Epidermal melanocyte (primary cell): ENCODE data around the gene IL17C.

ENCODE experiments used
- DNase-seq: peaks from one replicate; pipeline ENCODE4 v3.0.0; 2011; ENCODE audit warnings: low spot score; ENCODE audit not compliant: insufficient read length

IL17C gene

DNA sequence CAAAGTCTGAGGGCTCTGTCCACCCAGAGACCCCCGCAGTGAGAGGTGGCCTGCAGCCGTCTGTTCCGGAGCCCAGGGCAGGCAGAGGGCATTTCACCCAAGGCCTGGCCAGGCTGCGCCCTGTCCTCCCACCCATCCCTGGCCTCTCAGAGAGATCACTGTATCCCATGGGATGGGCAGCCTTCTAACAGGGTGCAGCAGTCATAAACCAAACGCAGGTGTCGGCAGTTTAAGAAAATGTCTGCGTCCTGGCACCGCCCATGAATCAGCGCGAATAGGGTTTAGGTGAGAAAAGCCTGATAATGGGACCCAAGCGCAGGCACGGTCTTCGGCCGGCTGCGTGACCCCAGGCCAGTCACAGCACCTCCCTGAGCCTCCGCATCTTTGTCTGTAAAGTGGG lies 7.1 kb downstream of the IL17C start:
- no peak for DNase-seq

DNA sequence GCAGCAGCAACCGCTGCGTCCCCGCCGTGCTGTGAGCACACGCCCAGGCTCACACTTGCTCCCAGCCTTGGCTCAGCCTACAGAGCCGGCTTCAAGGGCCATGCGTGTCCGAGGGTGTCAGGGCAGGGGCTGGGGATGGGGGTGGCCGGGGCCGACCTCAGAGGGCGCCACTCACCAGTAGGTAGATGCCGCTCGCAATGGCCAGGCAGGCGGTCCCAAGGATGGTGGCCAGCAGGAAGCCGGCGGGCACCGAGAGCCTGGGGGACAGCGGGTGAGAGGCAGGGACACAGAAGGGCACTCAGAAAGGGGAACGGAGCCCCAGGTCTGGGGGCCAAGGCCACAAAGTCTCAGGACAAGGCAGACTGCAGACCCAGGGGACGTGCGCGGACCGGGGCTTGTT lies 7.6 kb downstream of the IL17C start:
- no peak for DNase-seq

DNA sequence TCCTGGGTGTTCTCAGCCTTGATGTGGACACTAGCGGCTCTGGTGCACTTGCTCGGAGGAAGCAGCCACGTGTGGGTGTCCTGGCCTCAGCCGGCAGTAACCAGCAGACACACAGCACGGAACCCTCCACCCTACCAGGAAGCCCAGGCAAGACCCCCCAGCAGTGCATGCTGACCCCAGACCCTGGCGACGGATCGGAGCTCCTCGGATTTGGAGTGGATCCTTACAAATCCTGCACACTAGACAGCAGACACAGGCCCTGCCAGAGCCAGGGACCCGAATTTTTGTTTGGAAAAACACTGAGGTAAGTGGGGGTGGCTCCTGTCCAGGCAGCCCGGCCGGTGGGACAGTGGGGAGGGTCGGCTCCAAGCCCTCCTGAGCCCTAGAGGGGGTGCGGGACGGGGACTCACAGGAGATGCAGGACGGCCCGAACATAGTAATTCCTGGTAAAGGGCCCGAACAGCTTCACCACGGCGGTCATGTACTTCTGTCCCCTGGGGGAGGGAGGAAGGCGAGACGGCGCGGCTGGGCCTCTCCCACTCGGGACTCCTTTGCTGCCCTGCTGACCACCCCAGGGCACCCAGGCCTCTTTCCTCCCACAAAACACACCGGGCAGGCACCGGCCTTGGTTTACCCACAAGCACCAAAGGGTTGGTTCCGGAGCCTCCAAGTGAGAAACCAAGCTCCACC lies 8.1 kb downstream of the IL17C start:
- DNase-seq = no peak

DNA sequence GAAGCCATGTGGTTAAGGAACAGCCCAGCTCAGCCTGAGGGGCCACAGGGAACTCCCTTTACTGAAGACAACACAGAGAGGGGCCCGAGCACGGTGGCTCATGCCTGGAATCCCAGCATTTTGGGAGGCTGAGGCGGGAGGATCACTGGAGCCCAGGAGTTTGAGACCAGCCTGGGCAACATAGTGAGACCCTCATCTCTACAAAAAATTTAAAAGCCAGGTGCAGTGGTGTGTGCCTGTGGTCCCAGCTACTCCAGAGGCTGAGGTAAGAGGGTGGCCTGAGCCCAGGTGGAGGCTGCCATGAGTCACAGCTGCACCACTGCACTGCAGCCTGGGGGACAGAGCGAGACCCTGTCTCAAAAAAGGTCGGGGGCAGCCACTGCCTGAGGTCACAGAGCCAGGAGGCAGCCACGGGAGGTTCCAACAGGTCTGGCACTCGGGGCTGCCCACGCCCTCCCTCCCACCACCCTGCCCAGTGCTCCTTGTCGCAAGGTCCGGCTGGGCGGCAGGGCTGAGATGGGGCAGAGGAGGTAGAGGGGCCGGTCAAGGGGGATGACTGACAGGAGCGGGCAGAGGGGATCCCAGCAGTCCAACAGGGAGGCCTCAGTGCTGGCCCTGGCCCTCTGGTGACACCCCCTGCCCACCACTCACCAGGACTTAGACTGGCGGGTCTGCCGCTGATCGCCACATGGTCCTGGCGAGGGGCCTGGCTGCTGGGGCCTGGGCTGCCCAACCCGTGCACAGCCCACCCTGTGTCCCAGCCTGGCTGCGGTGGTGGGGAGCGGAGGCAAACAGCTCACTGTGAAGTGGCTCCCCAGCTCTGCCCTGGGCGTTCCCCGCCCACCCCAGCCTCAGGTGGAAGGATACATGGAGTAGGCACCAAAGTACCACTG lies 9.1 kb downstream of the IL17C start:
- peak; percentile 16 for DNase-seq

DNA sequence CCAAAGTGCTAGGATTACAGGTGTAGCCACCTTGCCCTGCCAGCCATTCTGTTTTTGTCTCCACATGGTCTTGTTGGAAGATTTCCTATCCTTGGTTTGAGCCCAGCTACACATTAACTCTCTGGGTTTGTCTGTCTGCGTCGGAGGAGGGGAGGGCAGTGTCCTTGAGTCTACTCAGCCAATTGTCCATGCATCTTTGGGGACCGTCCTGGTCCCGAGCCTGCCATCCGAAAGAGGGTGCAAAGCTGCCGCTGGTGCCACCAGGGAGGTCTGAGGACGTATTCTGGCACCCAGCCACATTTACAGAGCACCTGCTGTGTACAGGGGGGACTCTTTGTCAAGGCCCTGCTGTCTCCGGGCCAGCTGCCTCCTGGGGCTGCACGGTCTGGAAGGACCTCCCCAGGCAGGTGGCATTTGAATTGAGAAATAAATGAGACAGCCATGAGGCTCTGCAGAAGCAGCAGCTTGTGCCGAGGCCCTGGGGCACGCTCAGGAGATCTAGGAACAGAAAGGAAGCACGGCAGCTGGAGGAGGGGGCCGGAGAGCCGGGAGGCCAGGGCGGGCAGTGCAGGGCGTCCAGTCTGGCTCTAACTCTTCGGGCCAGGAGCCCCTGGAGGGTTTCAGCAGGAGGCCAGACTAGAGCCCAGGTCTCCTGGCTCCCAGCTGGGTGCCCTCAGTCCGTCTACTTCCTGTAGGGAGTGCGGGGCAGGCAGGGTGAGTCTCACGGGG lies 11.0 kb downstream of the IL17C start:
- DNase-seq = peak; percentile 13

DNA sequence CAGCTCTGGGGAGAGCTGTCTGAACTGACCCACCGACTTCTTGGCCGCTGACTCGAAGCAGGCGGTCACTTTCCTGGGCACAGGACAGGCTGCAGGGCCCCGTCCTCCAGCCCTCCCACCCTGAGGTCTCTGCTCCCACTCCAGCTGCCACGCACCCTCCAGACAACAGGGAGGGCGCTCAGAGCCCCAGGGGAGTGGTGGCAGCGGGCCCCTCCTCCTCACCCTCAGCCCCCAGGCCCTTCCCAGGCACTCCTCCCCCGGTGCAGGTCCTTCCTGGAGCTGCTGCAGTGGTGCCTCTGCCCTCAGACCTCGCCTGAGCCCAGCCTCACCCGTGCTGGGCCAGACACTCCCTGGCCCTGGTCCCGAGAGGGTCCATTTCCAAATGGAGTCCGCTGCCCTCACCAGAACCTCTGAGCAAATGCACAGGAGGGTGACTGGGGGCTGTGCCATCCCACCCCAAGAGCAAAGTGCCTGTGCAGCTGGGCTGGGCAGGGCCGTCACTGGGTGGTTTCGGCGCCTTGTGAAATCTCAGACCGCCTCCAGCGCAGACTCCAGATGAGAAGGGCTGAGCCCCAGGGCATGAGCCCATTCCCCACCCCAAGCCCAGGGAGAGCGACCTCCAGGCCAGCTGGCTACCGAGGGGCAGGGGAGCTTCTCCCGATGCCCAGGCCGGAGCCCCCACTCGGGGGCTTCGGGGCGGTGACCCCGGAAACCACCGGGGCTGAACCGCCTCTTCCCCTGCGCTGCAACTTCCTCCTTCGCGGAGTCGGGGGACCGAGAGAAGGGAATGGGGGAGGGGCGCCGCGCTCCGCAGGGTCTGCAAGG lies 11.8 kb downstream of the IL17C start:
- no peak for DNase-seq

DNA sequence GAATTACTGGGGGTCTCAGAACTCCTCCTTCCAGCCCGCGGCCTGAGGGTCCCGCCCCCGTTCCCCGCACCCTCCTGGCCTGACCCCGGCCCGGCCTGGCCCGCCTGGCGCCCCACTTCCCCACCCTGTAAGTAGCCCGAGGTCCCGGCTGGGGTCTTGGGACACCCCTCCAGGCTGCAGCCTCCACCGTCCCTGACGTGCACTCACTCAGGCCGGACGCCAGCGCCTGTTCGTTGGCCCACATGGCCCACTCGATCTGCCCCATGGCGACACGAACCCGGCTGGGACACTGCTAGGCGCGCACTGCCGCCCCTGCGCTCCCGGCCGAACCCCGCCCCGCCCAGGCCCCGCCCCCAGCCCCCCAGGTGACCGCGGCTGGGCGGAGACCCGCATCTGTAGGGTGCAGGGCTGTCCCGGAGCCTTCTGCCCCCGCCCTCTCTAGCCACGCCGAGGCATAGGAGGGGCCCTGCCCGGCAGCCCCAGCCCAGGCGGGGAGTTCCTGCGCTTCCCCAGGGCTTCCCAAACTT lies 12.4 kb downstream of the IL17C start, which contains the start of gene CYBA:
TSS of gene CYBA (minus strand) at position 305 of the 527 bp plus-strand sequence. CDS start at position 265, 40 bp downstream.
- peak; percentile 88 for DNase-seq

DNA sequence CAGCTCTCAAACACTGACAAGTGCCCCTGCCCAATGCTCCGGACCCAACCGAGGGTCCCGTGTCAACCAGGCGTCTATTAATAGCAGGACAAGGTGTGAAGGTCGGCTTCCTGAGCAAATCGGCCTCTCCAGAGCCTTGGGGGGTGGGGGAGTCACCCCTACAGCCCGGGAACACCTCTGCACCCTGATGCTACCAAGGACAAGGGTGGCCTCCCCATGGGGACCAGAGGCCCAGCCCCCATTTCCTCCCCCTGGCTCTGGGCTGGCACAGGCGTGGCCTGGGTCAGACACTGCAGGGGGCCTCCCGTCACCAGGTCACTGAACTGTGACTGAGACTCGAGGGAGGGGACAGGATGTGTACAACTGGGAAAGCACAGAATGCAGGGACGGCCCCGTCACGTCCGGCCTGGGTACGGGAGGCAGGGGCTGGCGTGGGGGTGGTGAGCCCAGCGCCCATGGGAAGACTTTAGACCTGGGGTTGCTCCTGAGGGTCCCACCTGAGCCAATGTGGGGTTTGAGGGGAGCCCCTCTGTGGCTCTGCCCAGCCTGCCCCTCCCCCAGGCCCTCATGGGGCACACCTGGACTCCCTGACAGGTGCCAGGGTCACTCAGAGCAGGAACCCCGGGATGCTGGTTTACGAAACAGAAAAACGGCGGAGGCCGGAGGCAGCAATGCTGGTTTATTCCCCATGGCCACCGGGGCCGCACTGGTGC lies 13.1 kb downstream of the IL17C start:
- no peak for DNase-seq

DNA sequence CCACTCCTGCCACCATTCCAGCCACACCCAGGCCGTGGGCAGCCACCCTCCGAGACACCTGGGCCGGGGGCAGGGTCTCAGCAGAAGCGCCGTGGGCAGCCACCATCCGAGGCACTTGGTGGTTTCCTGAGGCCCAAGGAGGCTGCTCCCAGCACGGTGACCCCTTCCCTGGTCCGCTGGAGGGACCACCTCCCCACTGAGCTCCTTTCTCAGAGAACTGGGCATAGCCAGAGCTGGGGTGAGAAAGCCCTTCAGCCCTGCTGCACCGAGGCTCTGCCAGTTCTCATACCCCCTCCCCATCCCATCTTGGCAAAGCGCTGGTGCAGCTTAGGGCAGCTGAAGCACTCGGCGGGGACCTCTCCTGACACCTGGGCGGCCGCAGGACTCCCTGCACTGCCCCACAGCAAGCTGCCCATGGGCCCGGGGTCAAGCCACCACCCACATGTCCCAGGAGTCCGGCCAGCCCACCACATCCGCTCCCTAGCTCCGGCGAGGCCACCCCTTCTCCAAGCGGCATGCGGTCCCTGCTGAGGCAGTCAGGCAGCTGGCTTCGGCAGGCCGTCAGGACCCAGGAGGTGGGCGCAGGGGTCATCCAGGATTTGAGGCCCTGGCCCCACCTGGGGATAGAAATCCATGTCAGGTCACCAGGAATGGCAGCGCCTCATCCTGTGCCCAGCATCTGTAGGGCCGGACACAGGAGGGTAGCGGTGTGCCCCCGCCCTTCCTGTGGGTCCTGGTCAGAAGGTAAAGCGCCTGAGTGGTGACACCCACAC lies 13.8 kb downstream of the IL17C start:
- no peak for DNase-seq

DNA sequence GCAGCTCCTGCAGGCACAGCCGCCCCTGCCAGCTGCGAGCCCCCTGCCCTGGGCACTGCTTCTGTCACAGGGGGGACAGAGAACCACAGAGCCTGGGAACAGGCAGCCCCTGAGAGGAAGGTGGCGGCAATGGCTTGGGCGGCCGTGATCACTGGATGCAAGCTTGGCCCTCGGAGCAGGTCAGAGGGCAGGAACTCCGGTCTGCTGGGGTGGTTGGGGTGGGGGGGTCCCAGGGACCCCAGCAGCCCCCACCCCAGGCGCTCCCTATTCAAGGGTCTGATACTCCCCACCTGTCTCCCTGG lies 14.3 kb downstream of the IL17C start:
- DNase-seq = no peak

DNA sequence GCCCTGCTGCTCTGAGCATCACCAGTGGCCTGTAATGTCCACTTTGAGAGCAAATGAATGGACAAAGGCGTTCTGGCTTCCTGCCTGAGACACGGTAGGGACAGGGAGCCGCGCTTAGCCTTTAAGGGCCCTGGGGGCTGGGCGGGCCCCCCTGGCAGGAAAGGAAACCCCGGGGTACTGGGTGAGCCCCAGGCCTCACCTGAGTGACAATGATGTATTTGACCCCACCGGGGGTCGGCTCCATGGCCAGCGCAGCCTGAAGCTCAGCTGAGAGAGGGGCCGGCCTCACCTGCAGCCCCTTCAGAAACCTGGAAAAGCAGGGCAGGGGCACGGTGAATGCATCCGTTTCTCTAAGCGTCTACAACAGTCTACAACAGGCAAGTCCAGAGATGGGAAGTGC lies 14.7 kb downstream of the IL17C start:
- no peak for DNase-seq

DNA sequence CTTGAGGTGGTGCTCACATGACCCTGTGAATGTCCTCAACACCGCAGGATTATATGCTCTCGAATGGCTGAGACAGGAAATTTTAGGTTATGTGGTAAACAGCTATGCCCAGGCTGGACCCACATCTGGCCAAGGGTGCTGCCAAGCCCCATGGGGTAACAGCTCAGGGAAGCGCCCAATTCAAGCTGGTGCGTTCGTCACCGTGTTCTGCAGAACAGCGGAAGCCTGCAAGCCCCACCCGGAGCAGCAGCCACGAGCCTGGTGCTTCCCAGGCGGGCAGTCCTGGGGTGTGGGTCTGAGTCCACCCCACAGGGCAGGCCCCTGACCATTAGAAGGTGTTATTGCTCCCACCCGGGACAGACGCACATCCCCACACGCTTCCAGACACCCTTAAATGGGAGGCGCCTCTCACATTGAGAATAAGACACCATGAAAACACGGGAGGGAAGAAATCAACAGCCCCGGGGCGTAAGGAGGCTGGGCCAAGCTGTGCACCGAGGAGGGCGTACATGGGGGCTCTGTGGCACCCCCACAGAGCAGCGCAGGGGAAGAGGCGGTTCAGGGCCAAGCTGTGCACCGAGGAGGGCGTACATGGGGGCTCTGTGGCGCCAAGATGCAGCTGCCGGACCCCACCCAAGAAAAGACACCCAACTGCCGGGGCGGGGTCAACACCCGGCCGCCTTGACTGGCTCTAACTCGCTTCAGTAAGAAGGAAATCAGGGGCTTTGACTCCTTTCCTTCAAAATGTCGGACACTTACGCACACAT lies 15.4 kb downstream of the IL17C start:
- no peak for DNase-seq

DNA sequence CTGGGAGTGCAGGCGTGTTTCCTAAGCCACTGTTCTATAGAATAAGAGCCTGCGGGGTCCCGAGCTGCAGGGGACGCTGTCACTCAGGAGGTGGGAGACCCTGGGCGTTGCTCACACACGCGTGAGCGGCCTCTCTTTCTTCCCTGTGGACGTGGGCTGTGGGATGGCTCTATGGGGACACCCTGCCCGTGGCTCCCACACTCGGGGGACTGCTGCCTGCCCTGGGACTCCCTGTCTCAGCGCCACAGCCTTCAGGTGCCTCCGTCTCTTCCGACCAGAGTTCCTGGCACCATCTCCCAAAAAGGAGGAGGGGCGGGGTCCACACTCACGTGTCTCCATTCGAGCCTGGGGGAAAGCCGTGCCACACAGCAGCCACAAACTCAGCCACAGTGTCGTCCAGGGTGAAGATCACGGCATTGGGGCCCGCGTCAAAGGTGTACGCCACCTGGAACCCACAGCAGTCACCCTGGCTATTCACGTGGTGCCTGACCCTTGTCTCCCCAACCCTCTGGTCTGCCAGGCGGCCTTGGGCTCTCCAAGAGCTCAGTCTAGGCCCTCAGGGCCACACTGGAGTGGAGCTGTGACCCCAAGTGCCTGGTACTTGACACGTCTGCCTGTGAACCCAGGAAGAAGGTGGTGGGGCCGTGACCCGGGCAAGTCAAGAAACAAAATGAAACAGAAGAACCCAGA lies 16.1 kb downstream of the IL17C start:
- no peak for DNase-seq

DNA sequence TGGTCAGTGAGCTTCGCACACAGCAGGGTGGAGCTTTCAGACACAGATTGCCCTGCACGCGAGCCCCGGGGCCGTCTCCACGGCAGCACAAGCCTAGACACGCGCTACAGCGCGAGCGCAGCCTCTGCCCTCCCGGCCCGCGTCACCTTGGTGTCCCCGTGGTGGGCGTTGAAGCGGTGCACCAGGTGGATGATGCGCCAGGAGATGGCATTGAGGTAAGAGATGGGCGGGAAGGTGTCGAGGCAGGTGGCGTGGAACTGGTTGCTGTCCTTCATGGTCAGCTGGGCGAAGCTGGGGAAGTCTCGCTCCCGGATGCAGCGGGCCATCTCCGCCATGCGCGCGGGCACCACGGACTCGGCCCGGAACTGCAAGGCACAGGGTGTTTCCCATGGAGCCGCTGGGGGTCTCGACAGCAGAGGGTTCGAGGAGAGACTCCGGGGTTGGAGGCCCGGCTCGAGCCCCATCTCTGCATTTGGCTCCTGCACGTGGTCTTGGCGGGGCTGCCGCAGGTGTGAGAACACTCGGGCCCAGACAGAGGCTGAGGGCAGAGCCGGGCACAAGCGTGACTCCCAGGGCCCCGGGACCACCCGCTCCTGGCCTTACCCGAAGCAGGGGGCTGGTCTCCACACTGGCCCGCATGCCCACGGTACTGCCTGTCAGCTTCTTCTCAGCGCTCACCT lies 16.8 kb downstream of the IL17C start:
- DNase-seq = no peak

DNA sequence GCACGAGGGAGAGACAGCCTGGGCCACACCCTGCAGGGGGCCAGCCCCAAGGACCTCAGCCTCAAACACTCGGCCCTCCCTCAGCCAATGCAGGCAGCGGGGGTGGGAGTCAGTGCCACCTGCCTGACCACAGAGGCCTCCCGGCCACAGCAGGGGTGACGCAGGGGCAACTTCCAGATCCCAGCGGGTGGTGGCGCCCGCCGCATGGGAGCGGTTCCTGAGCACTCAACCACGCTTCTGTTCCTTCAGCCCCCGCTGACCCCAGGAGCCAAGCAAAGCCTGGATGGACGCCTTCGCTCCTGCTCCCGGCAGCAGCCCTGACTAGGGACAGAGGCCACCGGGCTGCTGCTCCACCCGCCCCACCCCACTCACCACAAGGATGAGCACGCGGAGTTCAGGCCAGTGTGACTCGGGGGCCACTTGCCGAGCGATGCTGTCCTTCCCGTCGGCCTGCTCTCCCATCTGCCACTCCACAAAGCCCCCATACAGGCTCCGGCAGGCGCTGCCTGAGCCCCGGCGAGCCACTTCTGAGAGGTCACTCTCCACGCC lies 17.4 kb downstream of the IL17C start:
- DNase-seq = no peak

DNA sequence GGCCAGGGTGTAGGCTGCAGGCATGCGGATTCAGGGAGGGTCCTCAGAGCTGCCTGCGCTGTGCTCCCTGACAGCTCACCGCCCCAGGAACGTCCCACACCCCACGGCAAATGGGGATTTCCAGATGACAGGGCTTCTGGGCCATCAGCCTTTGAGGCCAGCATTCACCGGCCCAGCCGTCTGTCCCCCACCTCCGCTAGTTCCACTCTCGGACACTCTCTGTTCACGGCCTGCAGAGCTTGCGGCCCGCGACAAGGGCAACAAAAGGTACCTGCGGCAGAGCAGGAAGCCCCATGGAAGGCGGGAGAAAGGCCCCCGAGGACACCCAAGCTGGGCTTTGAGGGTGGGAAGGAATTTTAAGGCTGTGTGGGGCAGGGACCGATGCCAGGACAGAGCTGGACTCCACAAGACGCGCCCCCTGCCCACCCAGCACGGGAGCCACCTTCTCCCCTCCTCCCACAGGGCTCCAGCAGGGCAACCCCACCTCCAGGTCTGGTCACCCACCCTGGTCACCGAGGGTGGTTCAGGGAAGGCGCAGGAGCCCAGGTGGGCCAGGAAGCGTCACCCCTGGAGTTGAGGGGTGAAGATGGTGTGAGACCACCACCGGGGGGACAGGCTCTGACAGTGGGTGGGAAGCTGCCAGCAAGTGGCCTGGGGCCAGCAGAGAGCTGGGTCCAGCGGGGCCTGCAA lies 18.1 kb downstream of the IL17C start:
- DNase-seq = no peak

DNA sequence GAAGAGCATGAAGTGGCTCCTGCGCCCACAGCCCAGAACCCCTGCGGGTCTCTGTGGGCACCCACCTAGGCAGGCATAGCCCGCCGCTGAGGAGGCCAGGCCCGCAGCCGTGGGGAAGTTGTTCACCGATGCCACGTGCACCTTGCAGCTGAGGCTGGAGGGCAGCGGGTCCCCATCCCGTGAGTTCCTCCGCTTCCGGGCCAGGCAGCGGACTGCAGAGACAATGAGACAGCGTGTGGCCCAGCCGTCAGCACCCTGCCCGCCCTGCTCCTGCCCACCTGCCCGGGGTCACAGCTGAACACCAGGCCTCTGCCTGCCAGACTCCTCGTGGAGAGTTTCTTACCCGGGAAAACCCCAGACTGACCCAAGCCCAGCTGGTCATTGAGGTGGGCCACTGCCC lies 19.0 kb downstream of the IL17C start:
- no peak for DNase-seq
